Myocyte (in vitro differentiated cells): ENCODE results near the gene GJB1. TPM values are rescaled to one million over a fixed set of nuclear protein-coding genes. Genes with fewer than 3 reads are reported as not detected.
A peak's percentile ranks its signal among the peaks of the same experiment; 100 is the strongest.

Experiments
- DNase-seq: peaks from one replicate; pipeline ENCODE4 v3.0.0-alpha.2; 2012; ENCODE audit warnings: low read depth
- total RNA-seq: library from RNA; depleted of rRNA; stranded (reverse); fragments of >200 nt; gene quantifications from 2 replicates; pipeline ENCODE4 v1.2.3, GENCODE V29; 2014

Gene GJB1
- total RNA-seq, 1 donor from 2014 or later = not detected

DNA sequence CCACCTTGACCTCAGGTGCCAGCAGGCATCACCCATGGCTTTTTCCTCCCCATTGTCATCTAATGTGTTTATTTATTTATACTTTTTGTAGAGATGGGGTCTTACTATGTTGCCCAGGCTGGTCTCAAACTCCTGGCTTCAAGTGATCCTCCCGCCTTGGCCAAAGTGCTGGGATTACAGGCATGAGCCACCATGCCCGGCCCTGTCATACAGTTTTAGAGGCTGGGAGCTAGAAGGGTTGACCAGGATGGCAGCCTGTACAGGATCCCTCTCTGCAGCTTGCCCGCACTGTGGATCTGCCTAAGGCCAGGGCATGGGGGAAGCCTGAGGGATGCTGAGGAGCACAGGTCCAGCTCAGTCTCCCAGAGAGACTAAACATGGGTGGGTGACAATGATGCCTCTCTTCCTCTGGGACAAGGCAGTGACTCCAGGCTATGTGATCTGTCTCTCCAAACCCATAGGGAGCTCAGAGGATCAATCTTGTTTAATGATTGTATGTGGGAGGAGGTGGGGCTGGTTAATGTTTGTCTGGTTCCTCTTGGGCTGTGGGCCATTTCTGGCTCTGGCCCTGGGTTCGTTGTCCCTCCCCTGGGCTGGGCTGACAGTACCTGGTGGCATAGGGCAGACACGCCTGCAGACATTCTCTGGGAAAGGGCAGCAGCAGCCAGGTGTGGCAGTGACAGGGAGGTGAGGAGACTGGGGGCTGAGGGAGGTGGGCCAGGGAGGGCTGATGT, 8.3 kb upstream of the GJB1 start:
- DNase-seq = no peak

DNA sequence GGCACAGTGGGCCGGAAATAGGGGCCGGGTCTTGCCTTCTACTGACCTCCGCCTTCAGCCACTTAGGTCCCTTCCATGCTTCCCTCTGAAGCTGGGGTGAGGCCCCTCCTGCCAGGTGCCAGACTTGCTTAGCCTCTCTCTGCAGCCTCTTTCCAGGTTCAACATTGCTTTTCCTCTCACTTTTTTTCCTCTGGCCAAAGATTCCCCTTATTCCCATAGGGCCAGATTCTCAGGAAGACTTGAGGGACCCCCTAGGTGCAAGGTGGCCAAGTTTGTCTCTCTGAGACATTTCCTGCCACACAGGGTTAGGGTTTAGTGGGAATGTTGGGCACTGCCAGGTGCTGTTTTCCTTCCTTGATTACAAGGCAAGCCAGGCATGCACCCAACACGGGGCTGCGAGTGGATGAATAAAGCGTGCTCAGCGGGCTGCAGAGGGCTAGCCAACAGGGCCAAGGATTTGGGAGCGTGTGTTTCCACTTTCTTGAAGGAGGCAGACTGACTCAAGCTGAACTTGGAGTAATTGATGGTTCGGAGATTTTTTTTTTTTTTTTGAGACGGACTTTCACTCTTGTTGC, 7.6 kb upstream of the GJB1 start:
- DNase-seq = no peak

DNA sequence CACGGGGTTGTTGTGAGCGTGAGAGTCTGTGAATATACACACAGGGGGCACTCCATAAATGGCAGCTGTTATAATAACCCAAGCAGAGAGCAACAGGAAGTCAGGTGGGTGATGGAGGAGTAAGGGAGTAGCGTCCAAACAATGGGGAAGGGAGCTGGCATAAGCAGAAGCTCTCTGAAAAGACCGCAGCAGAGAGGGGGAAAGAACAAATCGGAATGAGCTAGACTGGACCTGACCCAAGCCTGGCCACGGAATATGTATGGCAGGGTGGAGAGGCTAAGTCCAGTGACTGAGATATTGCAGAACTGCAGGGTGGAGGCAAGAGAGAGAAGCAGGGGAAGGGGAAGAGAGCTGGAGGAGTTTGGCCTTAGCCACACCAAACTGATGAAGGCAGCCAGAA, 6.5 kb upstream of the GJB1 start:
- DNase-seq = no peak

DNA sequence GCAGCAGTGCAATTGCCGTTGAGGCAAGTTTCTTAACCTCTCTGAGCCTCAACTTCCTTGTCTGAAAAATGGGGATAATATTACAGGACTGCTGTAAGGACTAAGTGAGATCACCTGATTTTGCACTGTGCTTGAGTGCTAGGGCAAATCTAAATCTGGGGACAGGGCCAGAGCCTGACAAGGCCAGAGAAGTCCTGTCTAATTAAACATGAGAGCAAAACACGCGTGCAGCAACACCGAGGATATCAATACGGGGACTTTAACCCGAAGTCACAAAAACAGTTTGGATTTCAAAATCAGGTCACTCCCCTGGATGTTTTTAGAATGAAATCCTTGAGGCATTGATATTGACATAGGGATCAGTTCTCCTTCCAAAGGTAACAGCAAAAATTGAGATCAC, 5.7 kb upstream of the GJB1 start:
- DNase-seq = no peak

DNA sequence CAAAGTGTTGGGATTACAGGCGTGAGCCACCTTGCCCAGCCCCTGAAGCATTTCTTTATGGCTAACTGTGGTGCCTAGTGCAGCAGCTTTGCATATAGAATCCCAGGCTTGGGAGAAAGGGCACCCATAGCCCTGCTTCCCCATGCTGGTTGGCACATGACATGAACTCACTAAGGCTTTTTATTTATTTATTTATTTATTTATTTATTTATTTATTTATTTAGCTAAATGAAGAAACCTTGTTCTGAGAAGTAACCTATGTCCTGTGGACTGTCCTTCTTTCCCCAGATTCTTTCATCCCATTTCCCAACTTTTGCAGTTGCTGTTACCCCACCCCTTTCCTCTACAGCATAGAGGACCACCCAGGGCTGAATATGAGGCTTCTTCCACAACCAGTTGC, 1.9 kb upstream of the GJB1 start:
- DNase-seq = no peak

DNA sequence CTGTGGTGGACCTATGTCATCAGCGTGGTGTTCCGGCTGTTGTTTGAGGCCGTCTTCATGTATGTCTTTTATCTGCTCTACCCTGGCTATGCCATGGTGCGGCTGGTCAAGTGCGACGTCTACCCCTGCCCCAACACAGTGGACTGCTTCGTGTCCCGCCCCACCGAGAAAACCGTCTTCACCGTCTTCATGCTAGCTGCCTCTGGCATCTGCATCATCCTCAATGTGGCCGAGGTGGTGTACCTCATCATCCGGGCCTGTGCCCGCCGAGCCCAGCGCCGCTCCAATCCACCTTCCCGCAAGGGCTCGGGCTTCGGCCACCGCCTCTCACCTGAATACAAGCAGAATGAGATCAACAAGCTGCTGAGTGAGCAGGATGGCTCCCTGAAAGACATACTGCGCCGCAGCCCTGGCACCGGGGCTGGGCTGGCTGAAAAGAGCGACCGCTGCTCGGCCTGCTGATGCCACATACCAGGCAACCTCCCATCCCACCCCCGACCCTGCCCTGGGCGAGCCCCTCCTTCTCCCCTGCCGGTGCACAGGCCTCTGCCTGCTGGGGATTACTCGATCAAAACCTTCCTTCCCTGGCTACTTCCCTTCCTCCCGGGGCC, 1.2 kb downstream of the GJB1 start:
- no peak for DNase-seq

DNA sequence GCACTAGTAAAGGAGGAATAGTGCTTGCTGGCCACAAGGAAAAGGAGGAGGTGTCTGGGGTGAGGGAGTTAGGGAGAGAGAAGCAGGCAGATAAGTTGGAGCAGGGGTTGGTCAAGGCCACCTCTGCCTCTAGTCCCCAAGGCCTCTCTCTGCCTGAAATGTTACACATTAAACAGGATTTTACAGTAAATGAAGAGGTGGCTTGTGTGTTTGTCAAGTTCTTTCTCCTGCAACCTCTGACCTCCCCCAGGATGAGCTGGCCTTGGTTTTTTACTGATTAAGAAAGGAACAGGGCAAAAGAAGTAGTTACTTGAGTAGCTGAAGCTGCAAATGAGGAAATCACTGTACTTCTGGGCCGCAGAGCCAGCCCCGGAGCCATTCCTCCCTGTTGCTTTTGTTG, 2.0 kb downstream of the GJB1 start:
- DNase-seq = no peak

DNA sequence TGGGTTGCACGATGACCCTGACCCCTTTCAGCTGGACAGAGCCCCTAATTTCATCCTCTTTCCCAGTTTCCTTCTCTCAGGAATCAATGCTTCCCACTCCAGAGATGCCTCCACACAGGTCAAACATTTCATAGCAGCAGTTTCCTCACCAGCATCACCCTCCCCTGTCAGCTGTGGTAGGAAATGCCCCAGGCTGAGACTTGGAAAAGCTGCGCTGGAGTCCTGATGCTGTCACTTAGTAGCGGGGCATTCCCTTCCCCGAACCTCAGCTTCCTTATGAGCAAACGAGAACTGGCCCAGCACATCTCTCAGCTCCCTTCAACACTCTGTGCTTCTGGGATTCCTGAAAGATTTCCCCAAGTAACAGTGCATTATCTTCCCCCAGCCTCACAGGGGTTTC, 2.7 kb downstream of the GJB1 start:
- no peak for DNase-seq

DNA sequence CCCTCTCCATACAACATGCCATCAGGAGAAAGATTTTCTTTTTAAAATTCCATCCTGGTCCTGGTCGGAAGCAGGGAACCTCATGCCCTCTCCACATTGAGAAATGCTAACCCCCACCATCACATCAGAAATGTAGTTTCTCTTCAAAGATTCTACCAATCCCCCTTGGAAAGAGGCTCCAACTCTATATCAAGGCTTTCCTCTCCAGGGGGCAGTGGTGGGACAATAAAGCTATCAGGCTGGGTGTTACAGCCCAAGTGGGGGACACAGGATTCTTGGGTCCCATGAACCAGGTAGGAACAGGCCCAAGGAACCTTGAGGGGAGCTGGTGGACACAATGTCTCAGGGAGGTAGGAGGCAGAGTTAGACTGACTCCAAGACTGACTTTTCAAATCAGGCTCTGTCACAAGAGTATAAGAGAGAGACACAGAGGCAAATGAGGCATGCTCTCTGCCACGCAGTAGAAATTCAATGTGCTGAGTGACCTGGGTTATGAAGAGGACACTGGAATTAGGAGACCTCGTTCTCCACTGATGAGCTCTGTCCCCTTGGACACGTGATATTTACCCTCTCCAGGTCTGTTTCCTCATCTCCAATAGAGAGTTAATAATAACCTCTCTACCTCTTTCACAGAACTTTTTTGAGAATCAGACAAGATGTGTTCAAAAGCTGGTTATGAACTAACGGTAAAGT, 4.5 kb downstream of the GJB1 start:
- DNase-seq = no peak

DNA sequence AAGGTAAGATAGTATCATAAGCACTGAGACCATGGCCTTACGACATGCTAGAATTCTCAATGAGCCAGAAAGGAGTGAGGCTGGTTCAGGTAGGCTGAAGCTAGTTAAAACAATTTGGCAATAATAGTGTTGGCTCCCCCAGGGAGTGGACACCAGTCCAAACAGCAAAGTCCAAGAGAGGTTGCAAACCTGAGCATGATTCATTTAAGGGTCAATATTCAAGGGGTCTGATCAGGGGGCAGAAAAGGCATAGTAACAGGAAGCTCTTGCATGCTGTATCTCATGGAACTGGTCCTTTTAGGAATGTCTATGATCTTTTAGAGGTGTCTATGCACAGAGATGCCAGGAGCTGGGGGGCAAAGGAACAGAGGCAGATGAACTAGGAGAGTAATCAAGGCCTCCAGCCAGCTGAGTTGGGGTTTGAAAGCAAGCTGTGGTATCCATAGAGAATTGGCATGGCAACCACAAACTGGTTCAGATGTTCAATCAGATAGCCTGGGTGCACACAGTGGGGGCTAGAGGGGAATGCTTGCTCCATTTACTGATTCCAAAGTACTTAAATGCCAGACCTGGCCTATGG, 5.1 kb downstream of the GJB1 start:
- no peak for DNase-seq

DNA sequence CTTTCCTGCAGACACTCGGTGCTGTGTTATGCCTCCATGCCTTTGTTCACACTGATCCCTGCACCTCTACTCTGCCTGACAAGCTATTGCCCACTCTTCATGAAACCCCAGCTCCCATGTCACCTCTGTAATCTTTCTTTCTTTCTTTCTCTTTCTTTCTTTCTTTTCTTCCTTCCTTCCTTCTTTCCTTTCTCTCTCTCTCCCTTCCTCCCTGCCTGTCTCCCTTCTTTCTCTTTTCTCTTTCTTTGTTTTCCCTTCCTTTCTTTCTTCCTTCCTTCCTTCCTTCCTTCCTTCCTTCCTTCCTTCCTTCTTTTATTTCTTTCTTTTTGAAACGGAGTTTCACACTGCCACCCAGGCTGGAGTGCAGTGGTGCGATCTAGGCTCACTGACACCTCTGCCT, 12.5 kb downstream of the GJB1 start:
- no peak for DNase-seq

DNA sequence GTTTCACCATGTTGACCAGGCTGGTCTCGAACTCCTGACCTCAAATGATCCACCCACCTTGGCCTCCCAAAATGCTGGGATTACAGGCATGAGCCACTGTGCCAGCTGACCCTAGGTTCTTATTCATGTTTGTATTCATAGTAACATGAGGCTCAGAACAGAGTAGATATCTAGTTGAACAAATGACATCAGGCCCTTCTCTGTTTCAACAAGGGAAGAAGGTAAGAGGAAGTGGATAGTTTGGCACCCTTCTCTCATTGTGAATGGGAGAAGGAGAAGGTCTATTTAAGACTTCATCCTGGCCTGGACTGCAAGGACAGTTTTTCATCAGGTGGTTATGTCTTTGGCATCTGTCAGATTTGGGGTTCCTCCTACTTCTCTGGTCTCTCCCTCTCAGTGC, 13.8 kb downstream of the GJB1 start:
- no peak for DNase-seq

DNA sequence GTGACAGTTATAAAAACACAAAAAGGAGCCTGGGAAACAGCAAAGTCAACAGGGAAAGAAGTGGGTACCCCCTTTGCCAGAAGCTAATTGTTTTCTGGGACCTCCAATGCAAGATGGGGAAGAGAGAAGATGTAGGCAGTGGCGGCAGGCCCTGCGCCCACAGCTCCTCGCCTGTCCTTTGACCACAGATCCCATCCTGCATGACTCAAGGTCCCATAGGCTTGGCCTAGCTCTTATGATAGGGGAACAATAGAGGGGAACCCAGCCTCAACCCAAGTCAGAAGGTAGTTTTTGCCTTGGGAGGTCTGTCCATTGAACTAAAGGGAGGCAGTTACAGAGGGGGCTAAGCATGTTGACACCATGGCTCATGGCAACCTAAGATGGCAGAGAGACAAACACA, 16.8 kb downstream of the GJB1 start:
- DNase-seq = no peak

DNA sequence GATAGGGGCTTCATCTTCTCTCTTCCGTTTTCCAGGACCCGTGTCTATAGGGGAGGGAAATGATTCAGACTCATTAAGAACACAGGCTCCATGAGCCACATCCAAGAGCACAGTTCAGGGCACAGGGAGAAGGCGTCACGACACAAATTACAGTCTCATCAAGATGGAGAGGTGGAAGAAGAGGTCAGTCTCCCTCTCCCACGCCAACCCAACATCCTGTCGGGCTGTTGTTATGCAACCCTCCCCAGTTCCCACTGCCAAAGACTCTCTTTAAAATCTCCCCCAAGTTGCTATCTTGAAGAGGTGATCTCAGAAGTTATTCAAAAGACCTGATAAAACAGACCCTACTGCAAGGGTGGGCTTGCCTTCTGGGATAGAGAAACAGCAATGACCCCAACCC, 18.3 kb downstream of the GJB1 start:
- no peak for DNase-seq

DNA sequence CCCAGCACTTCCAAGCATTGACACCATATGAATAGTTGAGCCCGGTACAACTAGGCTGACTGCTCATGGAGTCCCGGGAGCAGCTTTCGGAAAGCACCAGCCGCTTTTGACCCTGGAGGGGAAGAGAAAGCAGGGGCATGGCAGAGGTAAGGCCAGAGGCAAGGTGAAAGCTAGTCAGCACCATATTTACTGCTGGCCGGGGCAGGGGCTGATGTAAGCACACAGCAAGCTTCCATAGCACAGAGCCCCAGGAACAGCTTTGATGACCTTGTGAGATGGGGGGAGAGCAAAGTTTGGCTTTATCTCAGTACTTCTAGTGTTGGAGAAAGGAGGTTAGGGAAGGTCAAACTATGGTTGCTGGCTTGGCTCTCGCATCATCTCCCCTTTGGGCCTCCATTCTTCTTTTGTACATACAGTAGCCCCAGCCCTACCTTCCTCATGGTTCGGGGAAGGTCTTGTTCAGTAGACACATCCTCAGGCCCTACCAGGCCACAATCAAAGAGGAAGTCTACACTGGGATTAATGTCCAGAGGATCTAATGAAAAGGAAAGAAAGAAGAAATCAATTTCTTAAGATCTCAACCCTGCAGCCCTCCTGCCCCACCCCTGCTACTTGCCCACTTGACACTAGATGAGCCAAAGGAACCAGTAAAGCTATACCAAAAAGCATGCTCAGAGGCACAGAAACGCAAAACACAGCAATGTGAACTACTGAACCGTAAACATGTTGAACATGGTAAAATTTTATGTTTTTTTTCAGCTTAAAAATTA, 21.5 kb downstream of the GJB1 start:
- no peak for DNase-seq

DNA sequence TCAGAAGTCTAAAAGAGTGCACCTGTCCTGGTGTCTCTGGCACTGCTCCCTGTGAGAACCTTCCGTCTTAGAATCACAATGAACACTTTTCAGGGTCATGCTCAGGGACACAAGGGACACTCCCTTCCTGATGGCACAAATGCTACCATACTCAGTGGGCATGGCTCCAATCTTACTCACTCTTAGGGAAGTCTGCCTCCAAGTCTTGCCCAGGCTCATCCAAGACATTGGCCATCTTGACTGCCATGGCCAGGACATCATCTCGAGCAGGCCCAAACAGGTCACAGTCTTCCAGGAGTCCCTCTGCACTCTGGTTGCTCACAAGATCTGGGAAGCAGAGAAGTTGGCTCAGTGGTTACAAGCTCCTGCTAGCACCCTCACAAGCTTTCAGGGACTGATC, 22.1 kb downstream of the GJB1 start:
- no peak for DNase-seq

DNA sequence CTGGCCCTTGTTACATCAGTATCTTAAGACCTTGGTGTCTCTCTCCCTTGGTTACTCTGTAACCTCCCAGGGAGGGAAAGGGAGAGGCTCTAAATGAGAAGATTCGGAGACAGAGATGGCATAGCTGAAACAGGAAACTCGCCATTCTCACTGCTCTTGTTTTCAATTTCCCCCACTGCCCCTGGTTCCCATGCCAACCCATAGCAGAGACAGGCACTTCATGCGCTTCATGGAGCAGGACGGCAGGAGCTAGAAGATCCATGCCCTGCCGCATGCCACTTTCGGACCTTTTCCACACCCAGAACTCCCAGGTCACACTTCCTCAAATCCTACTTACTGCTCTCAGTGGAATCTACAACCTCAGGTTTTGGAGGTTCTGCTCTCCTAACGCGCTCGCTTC, 27.8 kb downstream of the GJB1 start:
- no peak for DNase-seq

DNA sequence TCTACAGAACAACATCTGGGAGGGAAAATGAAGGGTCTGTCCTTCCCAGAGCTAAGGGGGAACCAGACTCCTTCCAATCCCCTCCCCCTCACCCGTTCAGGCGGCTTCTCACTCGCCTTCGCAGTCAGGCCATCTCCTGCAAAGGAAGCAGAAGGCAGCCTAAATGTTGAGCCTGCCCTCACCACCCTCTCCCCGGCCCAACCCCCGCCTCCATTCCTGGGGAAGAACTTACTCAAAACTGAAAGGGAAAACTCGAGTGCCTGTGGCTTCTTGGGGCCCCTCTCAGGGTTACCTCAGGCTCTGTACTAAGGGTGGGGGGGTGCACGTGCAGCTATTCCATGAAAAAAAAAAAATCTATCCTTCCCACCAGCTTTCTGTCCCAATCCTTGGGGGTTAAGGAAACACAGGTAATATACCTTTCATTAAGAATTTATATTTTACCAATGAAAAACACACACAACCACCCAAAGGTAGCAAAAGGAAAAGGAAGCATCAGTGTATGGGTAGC, 28.5 kb downstream of the GJB1 start:
- DNase-seq = no peak

DNA sequence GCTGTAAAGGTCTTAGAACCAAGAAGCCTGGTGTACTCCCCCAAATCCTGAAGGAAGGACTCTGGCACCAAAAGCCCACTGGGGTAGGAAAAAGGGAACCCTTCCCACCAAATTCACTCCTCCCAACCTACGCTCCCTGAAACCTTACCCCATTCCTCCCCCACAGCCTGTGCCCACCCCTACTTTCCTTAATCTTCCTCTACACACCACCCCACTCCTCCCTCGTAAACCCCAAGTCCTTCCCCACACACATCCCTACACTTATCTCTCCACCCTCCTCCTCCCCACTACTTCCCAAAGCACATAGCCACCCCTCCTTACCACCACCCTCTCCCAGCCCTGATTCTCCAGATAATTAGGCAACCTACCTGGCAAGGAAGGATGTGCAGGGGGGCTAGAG, 29.2 kb downstream of the GJB1 start:
- no peak for DNase-seq

DNA sequence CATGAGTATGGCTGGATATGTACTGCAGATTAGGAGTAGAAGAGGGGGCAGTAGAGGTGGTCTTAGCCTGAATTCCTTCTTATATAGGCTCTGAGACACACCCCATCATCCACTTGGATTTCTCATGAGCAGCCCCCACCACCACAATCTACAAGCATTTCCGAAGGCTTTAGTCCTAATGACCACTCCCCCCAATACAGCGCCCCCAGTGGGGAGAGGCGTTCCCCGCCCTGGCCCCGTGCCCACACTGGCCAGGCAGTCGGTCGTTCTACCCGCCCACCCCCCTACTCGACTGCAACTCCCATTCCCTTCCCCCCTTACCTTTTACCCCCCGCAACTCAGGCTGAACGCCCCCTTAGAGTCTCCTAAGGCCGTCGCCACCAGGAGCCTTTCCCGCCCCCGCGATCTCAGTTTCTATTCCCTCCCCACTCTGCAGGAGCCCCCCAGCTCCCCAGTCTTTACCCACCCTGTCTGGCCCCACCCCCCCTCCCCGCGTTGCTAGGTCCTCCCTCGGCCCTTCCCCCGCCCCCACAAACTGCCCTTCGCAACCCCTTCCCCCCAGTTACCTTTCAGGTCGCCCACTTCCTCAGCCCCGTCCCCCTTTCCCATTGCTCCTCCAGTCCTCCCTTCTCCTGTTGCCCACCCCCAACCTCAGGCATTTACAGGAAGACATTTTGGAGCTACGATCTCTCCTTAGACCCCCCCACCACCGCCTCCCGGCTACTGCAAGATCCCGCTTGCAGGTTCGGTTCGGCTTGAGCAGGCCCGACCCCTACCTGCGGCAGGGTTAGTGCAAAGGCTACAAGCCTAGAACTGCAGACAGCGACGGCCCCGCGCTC, 30.4 kb downstream of the GJB1 start:
- DNase-seq = peak; percentile 36
